GM21447 (cell line): ENCODE data around the gene MYO1E.

Experiments
- ATAC-seq: cut with Tn5 transposase; IDR thresholded peaks from one replicate; pipeline ENCODE4 v1.9.1; 2021; ENCODE audit not compliant: unreplicated experiment

MYO1E gene

GRCh38 chr15:59104602-59104911, 268.1 kb downstream of the MYO1E start:
- no peak for ATAC-seq

GRCh38 chr15:59099162-59099685, 273.4 kb downstream of the MYO1E start:
- no peak for ATAC-seq

- ATAC-seq, result no peak
These were observed 276.2 kb downstream of the MYO1E start for GRCh38 chr15:59096429-59096828.

GRCh38 chr15:59094077-59094476, 278.6 kb downstream of the MYO1E start:
- ATAC-seq, result no peak

- ATAC-seq, result no peak
These were observed 284.9 kb downstream of the MYO1E start for GRCh38 chr15:59087731-59088130.
